HG03342 (cell line): ENCODE data around the gene TTC31.
"Not testable (repeated sequence)": the region's sequence is repeated elsewhere in the genome, so short reads cannot be mapped to it uniquely, and the experiment has no call there.

Experiments
- ATAC-seq: cut with Tn5 transposase; IDR thresholded peaks from one replicate; pipeline ENCODE4 v1.9.1; 2021; ENCODE audit warnings: mild to moderate bottlenecking, moderate library complexity; ENCODE audit not compliant: unreplicated experiment

The TTC31 gene

GRCh38 chr2:74457129-74457548 is 25.7 kb upstream of the TTC31 start:
- no peak for ATAC-seq

GRCh38 chr2:74457549-74458131 is 25.2 kb upstream of the TTC31 start:
- ATAC-seq: peak; percentile 26

GRCh38 chr2:74458132-74458937 is 24.5 kb upstream of the TTC31 start, which contains the start of gene WBP1:
TSS of gene WBP1 (plus strand) at chr2:74458438. CDS start at chr2:74458603, 165 bp downstream.
- ATAC-seq: peak; percentile 83

GRCh38 chr2:74458938-74459363 is 23.9 kb upstream of the TTC31 start:
- no peak for ATAC-seq

- ATAC-seq: not testable (repeated sequence)
Measured at GRCh38 chr2:74459503-74460118, 23.3 kb upstream of the TTC31 start.

GRCh38 chr2:74460187-74460586 is 22.7 kb upstream of the TTC31 start:
- not testable (repeated sequence) for ATAC-seq

GRCh38 chr2:74461187-74462053 is 21.5 kb upstream of the TTC31 start:
- no peak for ATAC-seq

- ATAC-seq: no peak
Measured at GRCh38 chr2:74462054-74462785, 20.7 kb upstream of the TTC31 start.

- no peak for ATAC-seq
Measured at GRCh38 chr2:74462786-74463105, 20.1 kb upstream of the TTC31 start.

- no peak for ATAC-seq
Measured at GRCh38 chr2:74464406-74464805, 18.5 kb upstream of the TTC31 start.

- not testable (repeated sequence) for ATAC-seq
Measured at GRCh38 chr2:74470742-74471141, 12.1 kb upstream of the TTC31 start.

GRCh38 chr2:74471332-74472065 is 11.4 kb upstream of the TTC31 start:
- ATAC-seq: no peak

GRCh38 chr2:74472086-74472944 is 10.6 kb upstream of the TTC31 start, which contains the start of gene MRPL53:
TSS of gene MRPL53 (minus strand) at chr2:74472680. CDS start at chr2:74472660, 20 bp downstream.
- ATAC-seq: peak; percentile 81

GRCh38 chr2:74472945-74473258 is 10.0 kb upstream of the TTC31 start:
- ATAC-seq: no peak

GRCh38 chr2:74474481-74474880 is 8.4 kb upstream of the TTC31 start:
- no peak for ATAC-seq

GRCh38 chr2:74474899-74475298 is 8.0 kb upstream of the TTC31 start:
- no peak for ATAC-seq

GRCh38 chr2:74481431-74481830 is 1.4 kb upstream of the TTC31 start:
- no peak for ATAC-seq

- ATAC-seq: peak; percentile 31
Measured at GRCh38 chr2:74481961-74482800, 700 bp upstream of the TTC31 start.
